Activated CD4-positive, alpha-beta T cell treated with anti-CD3 and anti-CD28 coated beads, Interleukin-2, Interleukin-6, amounts not matched to agents 100 ng/mL and 50 ng/mL, durations not matched to agents 16 hours and 8 hours (primary cell): ENCODE data around the gene CCDC3.
"Not testable (repeated sequence)": the region's sequence is repeated elsewhere in the genome, so short reads cannot be mapped to it uniquely, and the experiment has no call there.

ENCODE experiments used
- DNase-seq: peaks from one replicate; pipeline ENCODE4 v3.0.0-alpha.2; 2020

Gene CCDC3

DNA sequence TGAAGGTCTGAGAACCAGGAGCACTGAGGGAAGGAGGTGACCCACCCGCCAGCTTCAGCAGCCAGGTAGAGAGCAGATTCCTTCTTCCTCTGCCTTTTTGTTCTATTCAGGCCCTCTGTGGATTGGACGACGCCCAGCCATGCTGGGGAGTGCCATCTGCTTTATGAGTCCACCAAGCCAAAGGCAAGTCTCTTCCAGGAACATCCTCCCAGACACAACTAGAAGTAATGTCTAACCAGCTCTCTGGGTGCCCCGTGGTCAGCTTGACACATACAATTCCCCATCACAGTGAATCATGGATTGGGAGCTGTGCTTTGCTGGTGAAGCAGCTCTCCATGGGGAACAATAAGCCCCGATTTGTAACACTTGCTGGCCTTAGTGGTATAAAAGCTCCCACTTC, 125.2 kb downstream of the CCDC3 start:
- DNase-seq: no peak

- no peak for DNase-seq
Measured at GRCh38 chr10:12875100-12875499, 126.4 kb downstream of the CCDC3 start.

GRCh38 chr10:12874501-12874900, 127.0 kb downstream of the CCDC3 start:
- DNase-seq: no peak

GRCh38 chr10:12873172-12873571, 128.3 kb downstream of the CCDC3 start:
- DNase-seq: no peak

DNA sequence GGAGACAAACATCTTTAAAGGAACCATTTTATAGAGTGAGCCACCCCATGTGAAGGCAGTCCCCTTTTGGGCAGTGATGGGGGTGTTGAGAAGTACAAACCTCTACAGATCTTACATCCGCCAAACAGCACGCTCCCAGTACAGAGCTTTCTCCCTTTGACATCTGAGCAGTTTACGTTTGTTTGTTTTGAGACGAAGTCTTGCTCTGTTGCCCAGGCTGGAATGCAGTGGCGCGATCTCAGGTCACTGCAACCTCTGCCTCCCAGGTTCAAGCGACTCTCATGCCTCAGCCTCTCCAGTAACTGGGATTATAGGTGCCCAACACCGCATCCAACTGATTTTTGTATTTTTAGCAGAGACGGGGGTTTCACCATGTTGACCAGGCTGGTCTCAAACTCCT, 128.9 kb downstream of the CCDC3 start:
- DNase-seq: no peak

- DNase-seq: no peak
Measured at GRCh38 chr10:12869427-12869826, 132.1 kb downstream of the CCDC3 start.

DNA sequence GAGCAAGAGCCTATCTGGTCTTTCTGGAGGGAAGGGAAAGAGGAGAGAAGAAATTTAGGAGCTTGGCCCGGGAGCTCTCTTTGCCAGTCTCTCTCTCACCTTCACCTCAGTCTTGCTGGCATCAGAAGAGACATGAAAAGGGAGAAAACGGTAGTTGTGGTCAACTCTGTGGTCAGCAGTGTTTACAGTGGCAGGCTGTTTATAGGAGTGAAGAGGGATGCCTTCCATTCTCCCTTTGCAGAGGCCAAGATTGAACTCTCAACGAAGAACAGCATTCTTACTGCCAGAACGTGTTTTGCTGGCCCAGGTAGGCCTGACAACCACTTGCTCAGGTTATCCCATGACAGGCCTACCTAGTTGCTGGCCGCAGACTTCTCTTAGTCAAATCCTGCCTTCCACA, 133.3 kb downstream of the CCDC3 start:
- DNase-seq: no peak

DNA sequence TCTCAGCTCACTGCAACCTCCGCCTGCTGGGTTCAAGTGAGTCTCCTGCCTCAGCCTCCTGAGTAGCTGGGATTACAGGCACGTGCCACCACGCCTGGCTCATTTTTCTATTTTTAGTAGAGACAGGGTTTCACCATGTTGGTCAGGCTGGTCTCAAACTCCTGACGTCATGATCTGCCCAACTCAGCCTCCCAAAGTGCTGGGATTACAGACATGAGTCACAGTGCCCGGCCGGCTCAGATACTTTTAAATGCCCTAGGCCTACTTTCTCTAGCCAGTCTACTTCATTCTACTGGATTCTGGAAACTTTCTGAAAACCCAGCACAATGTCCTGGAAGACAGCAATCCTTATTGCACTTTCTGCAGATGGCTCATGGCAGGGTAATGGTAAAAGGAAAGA, 136.0 kb downstream of the CCDC3 start:
- not testable (repeated sequence) for DNase-seq

GRCh38 chr10:12862459-12862858, 139.1 kb downstream of the CCDC3 start:
- no peak for DNase-seq

- DNase-seq: no peak
Measured at GRCh38 chr10:12854988-12855387, 146.5 kb downstream of the CCDC3 start.

DNA sequence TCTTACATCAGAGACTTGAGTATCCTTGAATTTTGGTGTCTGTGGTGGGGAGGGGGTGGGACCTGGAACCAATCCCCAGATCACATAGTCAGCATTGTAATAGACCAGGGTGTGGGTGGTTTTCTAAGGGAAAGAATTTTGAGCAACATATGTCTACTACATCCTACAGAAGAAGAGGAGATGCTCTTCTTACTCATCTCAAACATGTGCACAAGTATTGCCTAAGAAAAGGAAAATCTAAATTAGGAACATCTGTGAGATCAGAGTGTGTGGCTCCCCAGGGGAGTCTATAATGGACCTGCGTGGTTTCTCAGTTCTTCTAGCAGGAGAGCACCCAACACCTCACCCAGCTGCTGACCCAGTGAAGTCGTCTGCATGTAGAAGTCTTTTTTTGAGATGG, 148.8 kb downstream of the CCDC3 start:
- DNase-seq: no peak

GRCh38 chr10:12849319-12850181, 152.0 kb downstream of the CCDC3 start:
- DNase-seq: no peak

GRCh38 chr10:12848439-12849173, 152.9 kb downstream of the CCDC3 start:
- no peak for DNase-seq

DNA sequence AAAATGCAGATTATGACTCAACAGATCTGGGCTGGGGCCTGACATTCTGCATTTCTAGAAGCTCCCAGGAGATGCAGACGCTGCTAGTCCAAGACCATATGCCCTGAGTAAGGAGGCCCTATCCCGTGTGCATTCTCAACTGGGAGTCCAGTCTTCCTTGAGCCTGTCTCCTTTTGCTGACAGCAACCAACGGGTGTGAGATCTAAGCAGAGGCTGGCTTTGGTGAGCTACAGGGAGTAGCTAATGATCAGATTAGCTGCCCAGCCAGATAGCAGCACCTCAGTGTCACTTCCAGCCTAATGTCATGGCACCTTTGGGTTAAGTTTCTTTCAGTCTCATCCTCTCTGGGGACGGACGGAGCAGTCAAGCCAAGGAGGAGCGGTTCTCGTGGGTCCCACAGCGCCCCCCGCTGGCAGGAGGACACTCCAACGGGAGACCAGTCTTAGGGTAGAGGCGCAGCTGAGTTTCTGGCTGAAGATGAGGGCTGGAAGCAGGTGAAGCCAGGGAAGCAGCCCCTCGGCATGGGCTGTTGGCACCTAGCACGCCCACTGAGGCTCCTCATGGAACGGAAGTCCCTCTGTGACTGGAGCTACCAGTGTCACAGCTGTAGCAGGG, 154.0 kb downstream of the CCDC3 start:
- peak; percentile 36 for DNase-seq

- no peak for DNase-seq
Measured at GRCh38 chr10:12846718-12847117, 154.8 kb downstream of the CCDC3 start.
